Gastrocnemius medialis (tissue), 4 donors: ENCODE measurements around the gene ENSA.

ENCODE experiments used
- CTCF ChIP-seq, 5 experiments: fragments of 450-650 bp in 3 of 5; fragments of 200-600 bp in 2 of 5; sonication (generic) in 2 of 5; IDR thresholded peaks in 4 of 5; conservative IDR thresholded peaks in 1 of 5; 1 replicate in 4 of 5; 2 replicates in 1 of 5; pipeline ENCODE4 v1.5.1; 2016 to 2019; ENCODE audit warnings: antibody characterized with exemption in 5 of 5, mild to moderate bottlenecking in 3 of 5, moderate library complexity in 3 of 5
- POLR2A ChIP-seq, 2 donors: fragments of 450-650 bp; IDR thresholded peaks; one replicate each; pipeline ENCODE4 v1.6.1; 2017; ENCODE audit warnings: antibody characterized with exemption in 2 of 2, mild to moderate bottlenecking in 2 of 2, moderate library complexity in 2 of 2

- TF ChIP-seq CTCF (IDR thresholded peaks at IDR 0.05 in 4 of 5, conservative IDR thresholded peaks at IDR 0.05 in 1 of 5) (no peak), POLR2A (IDR thresholded peaks at IDR 0.05) (no peak)
Observed at GRCh38 chr1:150662811-150663210, 33.4 kb upstream of the ENSA start.
